G401.6 (cell line): Measurements from ENCODE around the gene GADD45B.
A peak's percentile ranks its signal among the peaks of the same experiment; 100 is the strongest.
"Not testable (repeated sequence)": the region's sequence is repeated elsewhere in the genome, so short reads cannot be mapped to it uniquely, and the experiment has no call there.

Experiments
- FAIRE-seq: peaks from 2 replicates; lab custom pipeline; 2012; peaks lifted over from hg19 to GRCh38; lab: Jason Lieb, UNC

GADD45B gene

DNA sequence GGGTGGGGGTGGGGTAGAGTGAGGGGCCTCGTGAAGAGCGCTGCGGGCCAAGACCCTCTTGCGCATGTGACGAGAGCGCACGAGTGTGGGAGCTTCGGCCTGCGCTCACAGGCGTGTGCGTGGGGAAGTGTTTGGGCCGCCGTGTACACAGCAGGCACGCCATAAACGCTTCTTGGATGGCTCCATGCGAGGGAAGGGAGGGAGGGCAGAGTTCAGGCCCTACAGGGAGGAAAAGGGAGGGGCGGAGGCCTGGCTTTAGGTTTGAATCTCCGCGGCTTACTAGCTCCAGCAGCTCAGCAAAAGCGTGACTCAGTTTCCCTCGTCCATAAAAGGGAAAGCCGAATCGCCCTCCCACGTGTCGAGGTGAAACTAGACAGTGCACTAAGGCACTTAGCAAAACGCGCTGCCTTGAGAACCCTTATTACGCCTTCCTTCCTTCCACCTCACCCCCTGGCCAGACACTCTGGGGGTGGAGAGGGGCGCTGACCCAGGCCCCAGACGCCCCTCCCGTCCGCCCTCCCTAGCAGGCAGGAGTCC is 12.5 kb downstream of the GADD45B start:
- FAIRE-seq = no peak

DNA sequence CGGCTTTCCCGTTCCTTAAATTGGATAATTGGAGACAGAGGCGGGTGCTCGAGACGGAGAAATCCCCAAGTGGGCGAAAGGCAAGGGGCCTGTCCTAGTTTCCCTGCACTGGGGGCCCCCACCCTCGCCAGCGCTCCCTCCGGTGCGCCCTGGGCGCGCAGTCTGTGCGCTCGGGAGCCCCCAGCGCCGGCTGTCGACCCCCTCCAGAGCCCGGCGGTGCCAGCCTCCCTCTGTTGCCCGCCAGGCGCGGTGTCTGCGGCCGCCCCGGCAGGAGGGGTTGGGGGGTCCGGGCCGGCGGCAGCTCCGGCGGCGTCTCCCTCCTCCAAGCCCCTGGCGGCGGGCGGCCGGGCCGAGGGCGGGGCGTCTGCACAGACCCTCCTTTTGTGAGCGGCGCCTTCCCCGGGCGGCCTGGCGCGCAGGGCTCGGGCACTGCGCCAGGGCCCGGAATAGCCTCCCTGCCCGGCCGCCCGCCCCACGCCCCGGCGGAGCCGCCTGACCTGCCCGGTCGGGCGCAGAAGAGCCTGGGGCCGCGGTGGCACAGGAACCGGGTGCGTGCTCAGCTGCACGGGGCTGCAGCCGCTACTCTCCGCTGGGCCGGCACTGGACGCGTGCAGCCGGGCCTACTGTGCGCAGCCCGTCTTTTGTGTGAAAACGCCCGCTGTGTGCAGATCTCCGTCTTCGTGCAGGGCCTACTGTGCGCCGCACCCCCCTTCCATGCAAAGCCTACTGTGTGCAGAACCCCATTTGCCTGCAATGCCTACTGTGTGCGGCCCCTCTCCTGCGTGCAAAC is 13.2 kb downstream of the GADD45B start:
- no peak for FAIRE-seq

DNA sequence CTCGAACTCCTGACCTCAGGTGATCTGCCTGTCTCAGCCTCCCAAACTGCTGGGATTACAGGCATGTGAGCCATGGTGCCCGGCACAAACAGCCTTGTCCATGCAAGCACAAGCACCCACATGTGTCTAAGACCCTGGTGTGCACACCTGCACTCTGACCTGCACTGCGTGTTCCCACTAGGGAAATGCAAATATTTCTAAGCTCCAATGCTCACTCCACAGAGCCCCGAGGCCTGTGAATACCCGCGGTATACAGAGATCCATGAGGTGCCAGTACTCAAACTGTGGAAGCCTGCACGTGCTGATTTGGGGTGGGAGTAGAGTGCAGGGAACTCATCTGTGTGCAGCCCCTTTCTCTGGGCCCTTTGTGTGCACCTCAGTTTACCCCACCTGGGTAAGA is 14.7 kb downstream of the GADD45B start:
- FAIRE-seq = no peak

GRCh38 chr19:2491130-2491801 is 15.3 kb downstream of the GADD45B start:
- FAIRE-seq = no peak

GRCh38 chr19:2492870-2493269 is 16.9 kb downstream of the GADD45B start:
- no peak for FAIRE-seq

GRCh38 chr19:2493448-2493847 is 17.5 kb downstream of the GADD45B start:
- FAIRE-seq = peak; percentile 56

DNA sequence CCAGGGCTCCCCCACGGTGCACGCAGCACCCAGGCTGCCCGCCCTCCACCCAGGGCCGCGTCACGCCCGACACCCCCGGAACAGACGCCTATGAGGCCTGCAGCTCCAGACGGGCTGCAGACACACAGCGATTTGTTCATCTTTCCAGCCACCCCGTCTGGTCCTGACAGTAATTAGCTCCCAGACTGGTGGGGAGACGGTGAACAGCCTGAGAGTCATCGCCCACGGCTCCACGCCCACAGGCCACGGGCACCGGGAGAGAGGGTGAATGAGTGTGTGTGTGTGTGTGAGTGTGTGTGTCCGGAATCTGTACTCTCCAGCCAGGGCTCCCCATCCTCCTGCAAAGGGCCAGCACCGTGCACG is 18.1 kb downstream of the GADD45B start:
- FAIRE-seq = no peak

- no peak for FAIRE-seq
These were observed 18.7 kb downstream of the GADD45B start for GRCh38 chr19:2494447-2495129.

- FAIRE-seq = no peak
These were observed 19.3 kb downstream of the GADD45B start for GRCh38 chr19:2495130-2495641.

GRCh38 chr19:2495651-2496316 is 19.9 kb downstream of the GADD45B start:
- FAIRE-seq = no peak

DNA sequence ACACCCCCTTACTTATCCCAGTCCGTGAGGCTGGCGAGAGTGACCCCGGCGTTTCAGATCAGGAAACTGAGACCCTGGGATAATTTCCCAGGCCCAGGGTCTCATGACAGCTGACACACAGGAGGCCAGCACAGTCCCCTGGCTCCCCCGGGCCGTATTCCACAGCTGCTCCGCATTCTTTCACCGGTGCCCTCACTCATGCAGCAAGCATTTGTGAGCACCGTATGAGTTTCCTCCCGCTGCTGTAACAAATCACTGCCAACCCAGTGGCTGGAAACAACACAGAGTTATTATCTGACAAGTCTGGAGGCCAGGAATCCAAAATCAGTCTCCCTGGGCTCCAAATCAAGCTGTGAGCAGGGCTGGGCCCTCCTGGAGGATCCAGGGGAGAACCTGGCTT is 21.3 kb downstream of the GADD45B start:
- no peak for FAIRE-seq

DNA sequence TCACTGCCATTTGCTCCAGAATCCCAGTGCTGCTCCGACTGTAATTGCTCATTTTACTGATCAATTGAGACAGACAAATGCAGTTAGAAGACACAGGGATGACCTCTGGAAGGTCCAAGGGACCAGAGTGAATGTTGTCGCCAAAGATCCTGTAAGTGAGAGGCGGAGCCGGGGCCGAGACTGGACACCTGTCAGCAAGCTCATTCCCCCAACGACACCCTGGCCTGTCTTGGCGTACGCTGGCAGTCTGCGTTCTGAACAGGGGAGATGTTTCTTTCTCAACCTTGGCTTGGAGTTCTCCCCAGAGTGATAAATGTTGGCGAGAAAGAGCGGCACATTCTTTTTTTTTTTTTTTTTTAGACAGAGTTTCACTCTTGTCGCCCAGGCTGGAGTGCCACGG is 24.2 kb downstream of the GADD45B start:
- no peak for FAIRE-seq

DNA sequence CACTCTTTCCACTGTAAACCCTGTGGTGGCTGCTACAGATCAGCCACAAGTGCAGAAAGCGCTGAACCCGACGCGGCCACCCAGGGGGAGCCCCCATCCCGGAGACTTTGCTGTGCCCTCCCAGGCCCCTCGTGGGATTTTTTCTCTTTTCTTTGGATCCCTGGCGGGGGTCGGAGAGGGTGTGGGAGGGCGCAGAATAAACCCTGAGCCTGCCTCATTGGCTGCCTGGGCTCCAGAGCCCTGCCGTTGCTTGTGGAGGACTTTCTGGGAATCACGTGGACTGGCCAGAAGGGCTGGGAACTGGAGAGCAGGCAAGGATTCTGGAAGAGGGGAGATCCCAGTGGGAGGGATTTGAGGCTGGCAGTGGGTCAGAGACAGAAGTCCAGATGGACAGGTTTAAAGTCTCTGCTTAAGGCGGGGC is 24.9 kb downstream of the GADD45B start:
- FAIRE-seq = no peak

DNA sequence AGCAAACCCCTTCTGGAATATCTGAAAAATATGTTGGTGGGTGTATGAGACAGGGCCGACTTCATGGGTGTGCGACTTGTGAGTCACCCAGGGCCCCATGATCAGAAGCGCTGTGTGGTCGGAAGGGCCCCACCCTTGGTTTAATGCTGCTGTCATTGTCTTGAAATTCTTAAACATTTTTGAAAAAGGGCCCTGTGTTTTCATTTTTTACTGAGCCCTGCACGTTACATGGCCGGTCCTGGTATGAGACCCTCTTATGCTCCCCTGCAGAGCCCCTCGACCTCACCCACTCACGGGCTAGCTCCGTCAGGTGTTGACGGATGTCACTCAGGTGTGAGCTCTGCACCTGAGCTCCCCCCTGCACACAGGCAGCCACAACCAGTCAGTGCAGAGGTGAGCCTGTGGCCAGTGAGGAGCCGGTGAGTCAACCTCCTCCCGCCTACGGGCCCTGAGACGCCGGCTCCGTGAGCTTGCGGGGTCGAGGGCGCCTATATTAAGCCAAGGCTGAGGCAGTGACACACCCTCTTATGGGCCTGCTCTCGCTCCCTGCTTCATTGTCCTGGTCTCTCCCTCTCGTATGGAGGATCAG is 27.7 kb downstream of the GADD45B start:
- no peak for FAIRE-seq

DNA sequence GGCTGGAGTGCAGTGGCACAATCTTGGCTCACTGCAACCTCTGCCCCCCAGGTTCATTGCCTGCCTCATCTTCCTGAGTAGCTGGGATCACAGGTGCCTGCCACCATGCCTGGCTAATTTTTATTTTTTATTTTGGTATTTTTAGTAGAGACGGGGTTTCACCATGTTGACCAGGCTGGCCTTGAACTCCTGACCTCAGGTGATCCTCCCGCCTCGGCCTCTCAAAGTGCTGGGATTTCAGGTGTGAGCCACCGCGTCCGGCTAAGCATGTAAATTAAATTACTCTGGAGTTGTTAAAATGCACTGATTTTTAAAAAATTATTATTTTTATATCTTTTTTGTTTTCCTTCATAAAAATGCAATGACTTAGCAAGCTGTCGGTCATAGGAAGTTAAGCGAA is 30.7 kb downstream of the GADD45B start:
- FAIRE-seq = not testable (repeated sequence)

- FAIRE-seq = no peak
These were observed 31.2 kb downstream of the GADD45B start for GRCh38 chr19:2507109-2507508.

DNA sequence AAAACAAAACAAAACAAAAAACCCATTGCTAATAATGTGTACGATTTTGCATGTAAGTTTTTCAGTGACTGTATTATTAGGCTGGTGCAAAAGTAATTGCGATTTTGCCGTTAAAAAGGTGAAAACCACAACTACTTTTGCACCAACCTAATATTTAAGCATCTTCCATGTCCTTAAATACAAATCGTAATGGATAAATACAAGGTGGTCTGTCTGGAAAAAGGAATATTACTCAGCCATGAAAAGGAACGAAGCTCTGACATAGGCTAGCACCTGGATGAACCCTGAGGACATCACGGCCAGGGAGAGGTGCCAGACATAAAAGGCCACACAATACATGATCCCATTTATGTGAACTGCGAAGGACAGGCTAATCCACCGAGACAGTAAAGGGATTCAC is 33.2 kb downstream of the GADD45B start:
- FAIRE-seq = no peak

GRCh38 chr19:2511570-2511969 is 35.6 kb downstream of the GADD45B start:
- no peak for FAIRE-seq

DNA sequence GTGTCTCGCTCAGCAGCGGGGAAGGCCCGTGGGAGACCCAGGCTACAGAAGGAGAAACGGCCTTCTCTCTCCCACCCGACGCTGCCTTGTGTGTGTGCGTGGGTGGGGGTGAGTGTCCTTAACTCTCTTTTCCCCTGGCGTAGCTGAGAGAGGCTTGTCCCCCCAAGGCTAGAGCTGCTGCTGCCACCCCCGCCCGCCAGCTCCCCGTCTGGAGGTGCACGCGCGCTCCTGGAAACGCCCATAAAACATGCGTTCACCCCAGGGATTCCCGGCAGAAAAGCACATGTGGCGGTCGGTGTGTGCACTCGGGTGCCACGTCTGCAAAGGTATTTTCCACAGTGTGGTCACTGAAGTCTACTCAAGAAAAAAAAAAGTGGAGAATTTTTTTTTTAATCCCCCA is 36.1 kb downstream of the GADD45B start:
- FAIRE-seq = no peak

- FAIRE-seq = no peak
These were observed 36.9 kb downstream of the GADD45B start for GRCh38 chr19:2512523-2513431.

GRCh38 chr19:2514981-2515518 is 39.1 kb downstream of the GADD45B start:
- FAIRE-seq = no peak
